ENCODE measurements around the gene STARD4. TPM values are rescaled to one million over a fixed set of nuclear protein-coding genes. Genes with fewer than 3 reads are reported as not detected.

The STARD4 gene
- total RNA-seq, 1 experiment from 2014 or later: 29.3 TPM

DNA sequence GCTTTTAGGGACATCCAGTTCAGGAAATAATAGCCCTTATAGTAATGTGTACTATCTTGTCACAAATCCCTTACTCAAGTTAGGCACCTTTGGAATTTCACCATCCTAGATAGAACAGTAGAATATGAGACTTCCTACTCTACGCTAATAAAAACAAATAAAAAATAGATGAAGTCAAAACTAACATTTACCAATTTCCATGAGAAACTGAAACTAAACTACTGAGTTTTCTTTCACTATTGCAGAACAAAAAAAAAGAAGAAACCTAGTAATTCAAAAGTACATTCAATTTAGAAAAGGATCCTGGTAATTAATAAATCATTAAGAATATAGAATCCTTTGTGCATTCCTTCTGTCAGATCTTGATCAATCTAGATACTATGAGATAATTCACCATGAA lies 14.0 kb downstream of the STARD4 start:
- H3K27ac ChIP-seq (ENCODE audit: low read length): no peak overlapping the region
- no peaks in the 10 kb centered on the region for H3K4me1 ChIP-seq (ENCODE audit: low read length)
- H3K4me3 ChIP-seq (ENCODE audit: low read length): no peak overlapping the region

GRCh38 chr5:111495159-111495558 lies 17.2 kb downstream of the STARD4 start:
- Histone ChIP-seq H3K27ac (ENCODE audit: low read length) (no peak overlapping the region), H3K9me3 (ENCODE audit: low read length) (no peaks in the 10 kb centered on the region), H3K36me3 (ENCODE audit: insufficient read depth, low read length) (no peaks in the 10 kb centered on the region; the same call in 1 of the 2 replicates), H3K9me2 (replicated peaks; ENCODE audit: insufficient read depth, low read length) (no peaks in the 10 kb centered on the region), H2AFZ (ENCODE audit: low read length) (no peak overlapping the region), H3K4me3 (ENCODE audit: low read length) (no peak overlapping the region), H3K4me1 (ENCODE audit: low read length) (no peaks in the 10 kb centered on the region), H4K20me1 (ENCODE audit: insufficient read depth, low read depth, low read length) (no peaks in the 10 kb centered on the region), H3K9ac (ENCODE audit: low read length) (no peak overlapping the region), H3K27me3 (ENCODE audit: low read length) (no peaks in the 10 kb centered on the region), H3K4me2 (ENCODE audit: low read depth, low read length, poor library complexity, severe bottlenecking) (no peak overlapping the region), H3K79me2 (ENCODE audit: low read length) (no peaks in the 10 kb centered on the region)
- no peak for DNase-seq

More for the DNA sequence above, 14.0 kb downstream of the STARD4 start:
- no peak overlapping the region for H3K4me2 ChIP-seq (ENCODE audit: low read depth, low read length, poor library complexity, severe bottlenecking)
- H2AFZ ChIP-seq (ENCODE audit: low read length): no peak overlapping the region
- H3K36me3 ChIP-seq (ENCODE audit: insufficient read depth, low read length): no peaks in the 10 kb centered on the region; the same call in 1 of the 2 replicates
- peaks cover 8% of the 10 kb centered on the region for H3K79me2 ChIP-seq (ENCODE audit: low read length)
- no peak for DNase-seq
- no peaks in the 10 kb centered on the region for H3K9me2 ChIP-seq (replicated peaks; ENCODE audit: insufficient read depth, low read length)
- no peaks in the 10 kb centered on the region for H3K27me3 ChIP-seq (ENCODE audit: low read length)
- no peaks in the 10 kb centered on the region for H3K9me3 ChIP-seq (ENCODE audit: low read length)
- no peak overlapping the region for H3K9ac ChIP-seq (ENCODE audit: low read length)
- no peaks in the 10 kb centered on the region for H4K20me1 ChIP-seq (ENCODE audit: insufficient read depth, low read depth, low read length)

GRCh38 chr5:111494355-111494999 lies 17.9 kb downstream of the STARD4 start:
- no peaks in the 10 kb centered on the region for H3K4me1 ChIP-seq (ENCODE audit: low read length)
- DNase-seq: no peak
- H4K20me1 ChIP-seq (ENCODE audit: insufficient read depth, low read depth, low read length): no peaks in the 10 kb centered on the region
- H3K9ac ChIP-seq (ENCODE audit: low read length): no peak overlapping the region
- H3K9me2 ChIP-seq (replicated peaks; ENCODE audit: insufficient read depth, low read length): no peaks in the 10 kb centered on the region
- no peaks in the 10 kb centered on the region; the same call in 1 of the 2 replicates for H3K36me3 ChIP-seq (ENCODE audit: insufficient read depth, low read length)
- no peaks in the 10 kb centered on the region for H3K9me3 ChIP-seq (ENCODE audit: low read length)
- H2AFZ ChIP-seq (ENCODE audit: low read length): no peak overlapping the region
- no peaks in the 10 kb centered on the region for H3K79me2 ChIP-seq (ENCODE audit: low read length)
- no peak overlapping the region for H3K27ac ChIP-seq (ENCODE audit: low read length)
- H3K27me3 ChIP-seq (ENCODE audit: low read length): no peaks in the 10 kb centered on the region
- no peak overlapping the region for H3K4me3 ChIP-seq (ENCODE audit: low read length)
- no peak overlapping the region for H3K4me2 ChIP-seq (ENCODE audit: low read depth, low read length, poor library complexity, severe bottlenecking)

- Histone ChIP-seq H3K9me3 (ENCODE audit: low read length) (no peaks in the 10 kb centered on the region), H3K4me3 (ENCODE audit: low read length) (no peak overlapping the region), H3K27me3 (ENCODE audit: low read length) (no peaks in the 10 kb centered on the region), H4K20me1 (ENCODE audit: insufficient read depth, low read depth, low read length) (no peaks in the 10 kb centered on the region), H3K36me3 (ENCODE audit: insufficient read depth, low read length) (no peaks in the 10 kb centered on the region; the same call in 1 of the 2 replicates), H3K27ac (ENCODE audit: low read length) (no peak overlapping the region), H3K79me2 (ENCODE audit: low read length) (no peaks in the 10 kb centered on the region), H2AFZ (ENCODE audit: low read length) (no peak overlapping the region), H3K9me2 (replicated peaks; ENCODE audit: insufficient read depth, low read length) (no peaks in the 10 kb centered on the region), H3K4me1 (ENCODE audit: low read length) (no peaks in the 10 kb centered on the region), H3K4me2 (ENCODE audit: low read depth, low read length, poor library complexity, severe bottlenecking) (no peak overlapping the region), H3K9ac (ENCODE audit: low read length) (no peak overlapping the region)
- no peak for DNase-seq
Measured at GRCh38 chr5:111493031-111493430, 19.3 kb downstream of the STARD4 start.

DNA sequence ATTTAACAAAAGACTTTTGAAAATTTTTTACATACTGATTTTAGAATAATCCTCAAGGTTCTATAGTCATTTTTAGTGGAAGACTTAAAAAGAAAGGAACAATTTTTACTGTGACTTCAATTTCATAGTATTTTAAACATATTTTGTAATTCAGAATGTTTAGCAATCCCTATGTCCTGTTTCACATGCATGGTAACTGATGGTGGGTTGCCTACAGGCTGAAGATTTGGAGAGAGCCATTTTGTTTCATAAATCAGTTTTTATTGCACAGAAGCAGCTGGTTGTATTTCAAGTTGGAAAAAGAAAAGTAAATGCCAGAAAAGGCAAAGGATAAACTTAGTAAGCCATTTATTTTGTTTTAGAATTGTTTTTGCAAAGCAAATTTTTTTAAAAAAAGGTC lies 24.0 kb downstream of the STARD4 start:
- no peak for DNase-seq
- Histone ChIP-seq H3K4me1 (ENCODE audit: low read length) (no peaks in the 10 kb centered on the region), H3K9me3 (ENCODE audit: low read length) (no peaks in the 10 kb centered on the region)

DNA sequence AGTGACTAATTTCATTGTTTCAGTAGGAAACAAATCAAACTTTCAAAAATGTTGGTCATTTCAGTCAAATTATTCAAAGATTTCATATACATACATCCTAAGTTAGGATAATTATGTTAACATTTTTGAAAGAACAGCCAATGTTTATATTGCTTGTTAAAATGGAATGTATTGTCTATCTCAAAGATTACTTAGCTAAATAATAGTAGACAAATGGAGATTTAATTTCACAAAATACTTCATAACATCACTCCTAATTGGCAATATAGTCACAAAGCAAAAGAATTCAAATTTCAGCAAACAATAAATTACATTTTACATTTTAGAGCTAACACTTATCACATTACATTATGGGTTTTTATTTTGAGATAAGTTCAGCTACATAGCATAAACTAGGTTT lies 25.4 kb downstream of the STARD4 start:
- no peaks in the 10 kb centered on the region for H3K27me3 ChIP-seq (ENCODE audit: low read length)
- no peak for DNase-seq
- no peaks in the 10 kb centered on the region for H3K4me1 ChIP-seq (ENCODE audit: low read length)
- no peak overlapping the region for H3K4me2 ChIP-seq (ENCODE audit: low read depth, low read length, poor library complexity, severe bottlenecking)
- no peak overlapping the region for H3K4me3 ChIP-seq (ENCODE audit: low read length)
- H2AFZ ChIP-seq (ENCODE audit: low read length): no peak overlapping the region
- H4K20me1 ChIP-seq (ENCODE audit: insufficient read depth, low read depth, low read length): no peaks in the 10 kb centered on the region
- no peak overlapping the region for H3K9ac ChIP-seq (ENCODE audit: low read length)
- no peaks in the 10 kb centered on the region for H3K9me2 ChIP-seq (replicated peaks; ENCODE audit: insufficient read depth, low read length)
- no peak overlapping the region for H3K27ac ChIP-seq (ENCODE audit: low read length)
- H3K36me3 ChIP-seq (ENCODE audit: insufficient read depth, low read length): no peaks in the 10 kb centered on the region
- no peaks in the 10 kb centered on the region for H3K9me3 ChIP-seq (ENCODE audit: low read length)
- H3K79me2 ChIP-seq (ENCODE audit: low read length): no peaks in the 10 kb centered on the region

More for the DNA sequence above, 24.0 kb downstream of the STARD4 start:
- Histone ChIP-seq H3K79me2 (ENCODE audit: low read length) (no peaks in the 10 kb centered on the region), H3K27ac (ENCODE audit: low read length) (no peak overlapping the region), H3K4me3 (ENCODE audit: low read length) (no peak overlapping the region), H3K27me3 (ENCODE audit: low read length) (no peaks in the 10 kb centered on the region), H4K20me1 (ENCODE audit: insufficient read depth, low read depth, low read length) (no peaks in the 10 kb centered on the region), H2AFZ (ENCODE audit: low read length) (no peak overlapping the region), H3K4me2 (ENCODE audit: low read depth, low read length, poor library complexity, severe bottlenecking) (no peak overlapping the region), H3K9me2 (replicated peaks; ENCODE audit: insufficient read depth, low read length) (no peaks in the 10 kb centered on the region), H3K36me3 (ENCODE audit: insufficient read depth, low read length) (no peaks in the 10 kb centered on the region), H3K9ac (ENCODE audit: low read length) (no peak overlapping the region)

DNA sequence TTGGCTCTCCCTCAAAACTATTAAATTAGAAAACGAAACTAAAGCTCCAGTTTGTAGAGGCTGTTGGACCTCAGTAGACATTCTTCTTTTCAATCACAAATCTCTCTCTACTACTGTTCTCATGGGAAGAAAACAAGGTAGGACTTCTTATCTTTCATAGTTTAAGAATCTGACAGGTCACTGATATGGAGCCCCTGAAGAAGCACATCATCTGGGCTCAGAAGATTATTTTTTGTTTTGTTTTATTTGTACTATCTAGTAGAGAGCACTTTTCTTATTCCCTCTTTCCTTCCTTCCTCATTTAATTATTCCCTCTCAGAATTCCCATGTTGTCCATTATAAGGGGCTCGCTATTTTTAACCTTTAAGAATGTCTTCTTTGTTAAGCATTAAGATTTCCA lies 26.3 kb downstream of the STARD4 start:
- no peak overlapping the region for H2AFZ ChIP-seq (ENCODE audit: low read length)
- H3K9me3 ChIP-seq (ENCODE audit: low read length): no peaks in the 10 kb centered on the region
- no peak overlapping the region for H3K27ac ChIP-seq (ENCODE audit: low read length)
- no peaks in the 10 kb centered on the region for H3K27me3 ChIP-seq (ENCODE audit: low read length)
- H3K36me3 ChIP-seq (ENCODE audit: insufficient read depth, low read length): no peaks in the 10 kb centered on the region
- H4K20me1 ChIP-seq (ENCODE audit: insufficient read depth, low read depth, low read length): no peaks in the 10 kb centered on the region
- H3K79me2 ChIP-seq (ENCODE audit: low read length): no peaks in the 10 kb centered on the region
- no peaks in the 10 kb centered on the region for H3K9me2 ChIP-seq (replicated peaks; ENCODE audit: insufficient read depth, low read length)
- DNase-seq: no peak
- H3K4me1 ChIP-seq (ENCODE audit: low read length): no peaks in the 10 kb centered on the region
- no peak overlapping the region for H3K4me2 ChIP-seq (ENCODE audit: low read depth, low read length, poor library complexity, severe bottlenecking)
- H3K9ac ChIP-seq (ENCODE audit: low read length): no peak overlapping the region
- H3K4me3 ChIP-seq (ENCODE audit: low read length): no peak overlapping the region

GRCh38 chr5:111480346-111480745 lies 32.0 kb downstream of the STARD4 start:
- Histone ChIP-seq H3K79me2 (ENCODE audit: low read length) (no peaks in the 10 kb centered on the region), H3K36me3 (ENCODE audit: insufficient read depth, low read length) (no peaks in the 10 kb centered on the region), H3K27ac (ENCODE audit: low read length) (no peak overlapping the region), H3K4me1 (ENCODE audit: low read length) (no peaks in the 10 kb centered on the region), H3K9me2 (replicated peaks; ENCODE audit: insufficient read depth, low read length) (no peaks in the 10 kb centered on the region), H3K9me3 (ENCODE audit: low read length) (no peaks in the 10 kb centered on the region), H3K27me3 (ENCODE audit: low read length) (no peaks in the 10 kb centered on the region), H4K20me1 (ENCODE audit: insufficient read depth, low read depth, low read length) (no peaks in the 10 kb centered on the region), H2AFZ (ENCODE audit: low read length) (no peak overlapping the region), H3K9ac (ENCODE audit: low read length) (no peak overlapping the region), H3K4me3 (ENCODE audit: low read length) (no peak overlapping the region), H3K4me2 (ENCODE audit: low read depth, low read length, poor library complexity, severe bottlenecking) (no peak overlapping the region)
- DNase-seq: no peak
